Stimulated activated CD4-positive, alpha-beta T cell treated with anti-CD3 and anti-CD28 coated beads, Interleukin-1b, Interleukin-23, amount 100 ng/mL, for 4 hours (primary cell): ENCODE measurements around the gene LRRC37A2.
A peak's percentile ranks its signal among the peaks of the same experiment; 100 is the strongest.
"Not testable (repeated sequence)": the region's sequence is repeated elsewhere in the genome, so short reads cannot be mapped to it uniquely, and the experiment has no call there.

Experiments
- DNase-seq, 2 donors: peaks; one replicate each; pipeline ENCODE4 v3.0.0-alpha.2; 2020; ENCODE audit warnings: low read depth in 2 of 2

LRRC37A2 gene

DNA sequence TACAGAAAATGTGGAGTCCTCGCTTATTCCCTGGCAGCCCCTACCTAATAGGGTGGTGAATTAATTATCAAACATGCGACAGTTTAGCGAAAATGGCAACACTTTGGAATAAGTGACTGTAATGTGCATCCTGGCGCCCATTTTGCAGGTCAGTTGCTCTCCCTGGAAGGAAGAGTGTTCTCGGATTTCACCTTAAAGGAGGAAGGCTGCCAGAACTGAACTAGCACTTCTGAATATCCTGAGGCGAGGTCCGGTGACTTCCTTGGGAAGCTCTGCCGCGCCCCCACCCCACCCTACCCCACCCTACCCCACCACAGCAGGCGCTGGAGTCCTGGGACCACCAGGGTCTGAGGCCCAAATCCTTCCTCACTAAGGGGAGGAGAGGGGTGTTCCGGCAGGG, at the start of gene LRRC37A2:
Gene LRRC37A2, plus strand, starts transcription at position 301 of the 400 bp plus-strand sequence. CDS start 245 bp downstream, outside the sequence.
- DNase-seq = not testable (repeated sequence)

DNA sequence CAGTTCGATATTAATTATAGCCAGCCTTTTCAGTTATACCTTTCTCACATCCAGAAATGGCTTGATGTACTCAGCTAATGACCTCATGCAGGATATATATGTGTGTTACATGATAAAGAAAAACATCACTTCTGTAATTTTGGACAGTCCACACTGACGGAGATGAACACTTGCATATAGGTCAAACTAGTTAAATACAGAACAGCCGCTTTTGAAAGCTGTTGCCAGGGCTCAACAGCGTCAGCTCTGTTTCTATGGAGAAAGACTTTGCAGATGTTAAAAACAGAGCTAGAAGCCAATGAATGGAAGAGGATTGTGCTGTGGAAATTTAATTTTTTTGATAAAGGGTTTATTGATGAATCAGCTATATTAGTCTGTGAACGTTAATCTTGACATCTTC, 44.6 kb upstream of the LRRC37A2 start:
- DNase-seq = not testable (repeated sequence)

DNA sequence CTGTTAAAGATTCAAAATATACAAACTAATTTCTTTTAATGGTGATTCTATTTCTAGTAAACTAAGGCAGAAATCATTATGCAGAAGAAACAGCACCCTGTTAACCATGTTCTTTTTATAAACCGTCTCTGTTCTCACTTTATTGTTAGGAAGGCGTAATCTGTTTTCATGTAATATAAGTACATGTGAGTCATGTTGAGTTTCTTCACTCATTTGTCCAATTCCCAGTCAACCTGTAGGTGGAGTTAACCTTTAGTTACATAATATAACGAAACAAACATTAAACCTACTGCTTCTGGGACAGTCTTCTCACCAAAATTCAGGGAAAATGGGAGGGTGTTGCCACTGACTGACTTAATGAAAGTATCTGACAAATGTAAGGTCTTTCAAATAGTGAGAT, 37.8 kb upstream of the LRRC37A2 start:
- DNase-seq = not testable (repeated sequence)

DNA sequence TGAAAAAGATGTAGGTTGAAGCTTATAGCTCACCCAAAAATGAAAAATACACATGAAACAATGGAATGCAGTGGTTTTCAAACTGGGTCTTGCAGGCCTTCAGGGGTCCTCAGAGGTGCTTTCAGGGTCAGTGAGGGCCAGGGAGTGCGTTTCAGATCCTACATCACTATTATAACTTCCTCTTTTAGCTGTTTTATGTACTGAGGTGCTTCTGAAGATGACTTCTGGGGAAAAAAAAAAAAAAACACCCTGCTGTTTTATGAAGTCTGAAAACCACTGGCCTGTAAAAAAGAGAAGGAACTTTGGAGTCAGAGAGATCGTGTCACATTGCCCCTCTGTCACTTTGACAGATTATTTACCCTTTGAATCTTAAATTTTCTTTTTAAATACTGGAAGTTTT, 36.7 kb upstream of the LRRC37A2 start:
- DNase-seq = not testable (repeated sequence)

DNA sequence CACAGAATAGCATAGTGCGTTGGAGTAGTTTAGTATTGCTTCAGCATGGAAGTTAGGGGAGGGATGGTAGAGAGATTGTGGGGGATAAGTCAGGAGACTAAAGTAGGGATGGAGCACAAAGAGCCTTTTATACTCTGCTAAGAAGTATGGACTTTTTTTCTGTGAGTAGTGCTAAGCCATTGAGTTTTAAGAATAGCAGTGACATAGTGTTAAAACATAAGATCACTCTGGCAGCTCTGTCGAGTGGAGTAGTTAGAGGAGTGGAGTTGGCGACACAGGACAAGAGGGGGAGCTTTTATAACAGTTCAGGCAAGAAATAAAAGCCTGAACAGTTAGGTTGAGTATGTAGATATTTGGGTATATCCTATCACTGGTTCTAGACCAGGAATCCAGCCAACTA, 33.4 kb upstream of the LRRC37A2 start:
- not testable (repeated sequence) for DNase-seq

DNA sequence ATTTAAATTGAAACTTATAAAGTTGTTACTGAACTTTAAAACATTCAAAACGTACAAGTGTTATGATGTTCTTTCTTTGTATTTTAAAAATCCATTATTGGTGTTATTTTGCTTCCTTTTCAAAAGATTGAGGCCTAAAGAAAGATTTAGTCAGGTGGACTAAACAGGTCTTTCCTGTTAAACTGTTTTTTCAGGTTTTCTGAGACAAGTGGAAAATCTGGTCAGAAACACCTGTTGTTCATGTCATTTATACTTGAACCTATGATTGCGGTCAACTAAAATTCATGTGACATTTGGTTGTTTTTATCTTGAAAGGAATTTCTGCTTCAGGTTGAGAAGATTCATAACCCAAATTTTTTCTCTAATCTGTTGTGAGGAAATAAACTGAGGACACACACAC, 31.0 kb upstream of the LRRC37A2 start:
- not testable (repeated sequence) for DNase-seq

DNA sequence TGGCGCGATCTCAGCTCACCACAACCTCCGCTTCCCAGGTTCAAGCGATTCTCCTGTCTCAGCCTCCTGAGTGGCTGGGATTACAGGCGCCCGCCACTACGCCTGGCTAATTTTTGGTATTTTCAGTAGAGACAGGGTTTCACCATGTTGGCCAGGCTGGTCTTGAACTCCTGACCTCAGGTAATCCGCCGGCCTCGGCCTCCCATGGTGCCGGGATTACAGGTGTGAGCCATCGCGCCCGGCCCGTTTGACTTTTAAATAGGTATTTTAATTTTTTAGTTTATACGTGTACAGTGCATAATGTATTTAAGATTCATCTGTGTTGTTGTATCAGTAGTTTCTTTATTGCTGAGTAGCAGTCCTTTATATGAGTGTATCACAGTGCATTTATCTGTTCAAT, 20.2 kb upstream of the LRRC37A2 start:
- DNase-seq = not testable (repeated sequence)

DNA sequence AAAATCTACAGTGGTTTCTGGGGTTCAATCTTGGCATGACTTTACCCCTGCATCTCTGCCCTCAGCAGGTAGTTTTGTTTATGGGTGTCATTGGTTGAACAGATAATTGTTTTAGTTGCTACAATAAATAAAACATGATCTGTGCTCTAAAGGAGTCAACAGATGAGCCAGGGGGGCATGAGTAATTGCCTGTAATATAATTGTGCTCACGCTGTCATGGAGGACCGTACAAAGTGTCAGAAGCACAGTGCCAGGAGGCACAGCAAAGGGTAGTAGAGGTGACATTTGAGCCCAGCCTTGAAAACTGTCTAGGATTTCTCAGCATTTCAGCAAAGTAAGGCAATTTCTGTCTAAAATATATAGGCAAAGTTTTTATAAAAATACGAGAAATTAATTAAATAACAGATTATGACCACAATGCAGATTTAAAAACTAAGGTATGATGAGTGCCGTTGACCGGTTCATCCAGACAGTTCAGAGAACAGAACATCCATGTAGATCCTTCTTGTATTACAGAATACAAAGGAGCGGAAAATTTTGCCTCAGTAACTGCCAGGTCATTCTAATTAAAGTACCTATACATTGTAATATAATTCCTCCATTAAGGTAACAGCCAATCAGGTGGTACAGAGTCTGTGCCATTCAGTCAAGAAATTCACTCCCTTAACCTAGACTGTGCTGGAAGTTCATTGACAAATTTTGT, 12.7 kb upstream of the LRRC37A2 start:
- not testable (repeated sequence) for DNase-seq

DNA sequence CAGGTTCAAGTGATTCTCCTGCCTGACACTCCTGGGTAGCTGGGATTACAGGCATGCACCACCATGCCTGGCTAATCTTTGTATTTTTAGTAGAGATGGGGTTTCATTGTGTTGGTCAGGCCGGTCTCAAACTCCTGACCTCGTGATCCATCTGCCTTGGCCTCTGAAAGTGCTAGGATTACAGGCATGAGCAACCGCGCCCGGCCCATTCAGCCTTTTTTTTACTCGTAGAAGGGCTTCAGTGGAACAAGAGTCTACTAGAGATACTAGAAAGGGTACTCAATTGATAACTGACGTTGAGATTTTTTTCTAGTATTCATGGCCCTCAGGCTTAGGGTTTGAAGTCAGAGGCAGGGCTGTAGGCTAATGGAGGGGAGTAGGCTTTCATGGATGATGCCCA, 6.4 kb upstream of the LRRC37A2 start:
- DNase-seq = not testable (repeated sequence)

DNA sequence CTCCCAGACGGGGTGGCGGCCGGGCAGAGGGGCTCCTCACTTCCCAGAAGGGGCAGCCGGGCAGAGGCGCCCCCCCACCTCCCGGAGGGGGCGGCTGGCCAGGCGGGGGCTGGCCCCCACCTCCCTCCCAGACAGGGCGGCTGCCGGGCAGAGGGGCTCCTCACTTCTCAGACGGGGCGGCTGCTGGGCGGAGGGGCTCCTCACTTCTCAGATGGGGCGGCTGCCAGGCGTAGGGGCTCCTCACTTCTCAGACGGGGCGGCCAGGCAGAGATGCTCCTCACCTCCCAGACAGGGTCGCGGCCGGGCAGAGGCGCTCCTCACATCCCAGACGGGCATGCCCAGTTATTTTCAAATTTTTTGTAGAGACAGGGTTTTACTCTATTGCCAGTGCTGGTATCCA, 22.4 kb downstream of the LRRC37A2 start:
- DNase-seq = not testable (repeated sequence)

DNA sequence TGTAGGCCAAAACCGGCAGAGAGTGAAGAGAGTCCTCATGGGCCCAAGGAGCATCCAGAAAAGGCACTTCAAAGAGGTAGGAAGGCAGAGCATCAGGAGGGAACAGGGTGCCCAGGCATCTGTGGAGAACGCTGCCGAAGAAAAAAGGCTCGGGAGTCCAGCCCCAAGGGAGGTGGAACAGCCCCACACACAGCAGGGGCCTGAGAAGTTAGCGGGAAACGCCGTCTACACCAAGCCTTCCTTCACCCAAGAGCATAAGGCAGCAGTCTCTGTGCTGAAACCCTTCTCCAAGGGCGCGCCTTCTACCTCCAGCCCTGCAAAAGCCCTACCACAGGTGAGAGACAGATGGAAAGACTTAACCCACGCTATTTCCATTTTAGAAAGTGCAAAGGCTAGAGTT, 36.3 kb downstream of the LRRC37A2 start:
- DNase-seq = not testable (repeated sequence)

DNA sequence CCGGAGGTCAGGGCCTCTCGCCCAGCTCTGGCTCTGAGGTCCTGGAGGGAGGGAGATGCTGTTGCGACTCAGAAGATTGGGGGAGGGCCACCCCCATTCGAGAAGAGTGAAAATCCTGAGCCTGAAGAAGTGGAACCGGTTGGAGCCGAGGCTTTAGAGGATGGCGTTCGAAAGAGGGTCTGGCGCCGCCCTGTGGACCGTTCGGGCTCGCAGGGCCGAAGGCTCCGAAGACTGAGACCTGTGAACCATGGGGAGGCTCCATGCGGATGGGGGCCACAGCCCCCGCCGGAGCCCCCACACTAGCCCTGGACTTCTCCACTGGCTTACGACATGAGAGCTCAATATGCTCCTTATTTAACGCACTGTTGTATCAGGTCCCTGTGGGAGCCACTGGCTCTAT, 46.9 kb downstream of the LRRC37A2 start:
- not testable (repeated sequence) for DNase-seq

DNA sequence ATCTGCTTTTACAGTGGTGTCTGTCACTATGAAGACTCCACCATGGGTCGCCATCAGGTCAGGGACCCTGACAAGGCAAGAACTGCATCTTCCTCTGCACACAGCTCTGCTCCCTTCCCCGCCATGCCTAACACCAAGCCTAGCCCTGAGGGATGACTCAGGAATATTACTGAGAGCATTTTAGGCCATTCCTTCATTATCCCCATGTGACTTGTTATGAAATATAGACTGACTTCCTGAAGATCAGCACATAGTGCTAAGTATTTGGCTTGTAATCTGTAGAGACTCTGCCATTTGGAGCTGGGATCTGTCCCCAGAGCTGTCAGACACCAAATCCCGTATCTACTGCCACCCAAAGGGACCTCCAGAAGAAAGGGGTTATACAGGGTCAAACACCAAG, 47.8 kb downstream of the LRRC37A2 start:
- not testable (repeated sequence) for DNase-seq

DNA sequence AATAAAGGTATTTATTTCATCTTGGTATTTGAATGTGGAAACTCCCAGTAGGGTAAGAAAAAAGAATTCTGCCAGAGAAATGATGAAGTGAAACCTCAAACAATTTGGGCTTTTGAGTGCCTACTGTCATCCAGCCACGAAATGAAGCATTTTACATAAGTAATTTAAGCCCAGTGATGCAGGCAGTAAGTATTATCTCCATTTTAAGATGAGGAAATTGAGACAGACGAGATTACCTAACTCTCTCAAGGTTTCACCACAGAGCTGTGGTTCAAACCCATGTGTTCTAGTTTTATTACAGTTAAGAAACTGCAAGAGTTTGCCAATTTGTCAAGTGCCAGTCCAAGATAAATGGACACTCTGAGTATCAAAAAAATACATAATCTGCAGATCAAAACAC, 54.0 kb downstream of the LRRC37A2 start:
- not testable (repeated sequence) for DNase-seq

DNA sequence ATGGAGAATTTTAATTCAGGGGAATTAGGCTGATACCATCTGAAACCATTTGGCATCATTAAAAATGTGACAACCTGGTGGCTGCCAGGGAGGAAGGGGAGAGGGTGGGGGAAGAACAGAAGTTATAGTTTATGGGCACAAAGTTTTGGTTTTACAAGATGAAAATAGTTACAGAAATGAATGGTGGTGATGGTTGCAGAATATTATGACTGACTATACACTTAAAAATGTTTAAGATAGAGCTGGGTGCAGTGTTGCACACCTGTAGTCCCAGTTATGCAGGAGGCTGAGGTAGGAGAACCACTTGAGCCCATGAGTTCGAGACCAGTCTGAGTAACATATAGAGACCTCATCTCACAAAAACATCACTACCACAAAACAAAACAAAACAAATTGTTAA, 54.7 kb downstream of the LRRC37A2 start:
- DNase-seq = not testable (repeated sequence)

DNA sequence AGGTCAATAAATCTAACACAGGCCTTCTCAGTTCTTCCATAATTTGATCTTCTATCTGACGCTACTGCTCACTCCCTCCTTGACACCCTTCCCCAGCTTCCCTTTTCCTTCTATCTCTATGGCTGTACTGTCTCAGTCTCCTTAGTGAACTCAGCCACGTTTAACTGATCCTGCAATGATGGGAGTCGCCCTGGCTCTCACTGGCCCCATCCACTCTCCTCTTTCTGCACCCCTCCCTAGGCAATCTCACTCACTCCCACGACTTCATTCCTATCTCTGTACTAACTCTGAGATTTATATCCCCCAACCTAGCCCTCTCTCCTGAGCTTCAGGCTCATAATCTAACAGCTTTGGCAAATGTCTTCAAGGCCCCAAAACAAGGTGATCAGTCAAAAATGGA, 59.5 kb downstream of the LRRC37A2 start:
- DNase-seq = not testable (repeated sequence)

DNA sequence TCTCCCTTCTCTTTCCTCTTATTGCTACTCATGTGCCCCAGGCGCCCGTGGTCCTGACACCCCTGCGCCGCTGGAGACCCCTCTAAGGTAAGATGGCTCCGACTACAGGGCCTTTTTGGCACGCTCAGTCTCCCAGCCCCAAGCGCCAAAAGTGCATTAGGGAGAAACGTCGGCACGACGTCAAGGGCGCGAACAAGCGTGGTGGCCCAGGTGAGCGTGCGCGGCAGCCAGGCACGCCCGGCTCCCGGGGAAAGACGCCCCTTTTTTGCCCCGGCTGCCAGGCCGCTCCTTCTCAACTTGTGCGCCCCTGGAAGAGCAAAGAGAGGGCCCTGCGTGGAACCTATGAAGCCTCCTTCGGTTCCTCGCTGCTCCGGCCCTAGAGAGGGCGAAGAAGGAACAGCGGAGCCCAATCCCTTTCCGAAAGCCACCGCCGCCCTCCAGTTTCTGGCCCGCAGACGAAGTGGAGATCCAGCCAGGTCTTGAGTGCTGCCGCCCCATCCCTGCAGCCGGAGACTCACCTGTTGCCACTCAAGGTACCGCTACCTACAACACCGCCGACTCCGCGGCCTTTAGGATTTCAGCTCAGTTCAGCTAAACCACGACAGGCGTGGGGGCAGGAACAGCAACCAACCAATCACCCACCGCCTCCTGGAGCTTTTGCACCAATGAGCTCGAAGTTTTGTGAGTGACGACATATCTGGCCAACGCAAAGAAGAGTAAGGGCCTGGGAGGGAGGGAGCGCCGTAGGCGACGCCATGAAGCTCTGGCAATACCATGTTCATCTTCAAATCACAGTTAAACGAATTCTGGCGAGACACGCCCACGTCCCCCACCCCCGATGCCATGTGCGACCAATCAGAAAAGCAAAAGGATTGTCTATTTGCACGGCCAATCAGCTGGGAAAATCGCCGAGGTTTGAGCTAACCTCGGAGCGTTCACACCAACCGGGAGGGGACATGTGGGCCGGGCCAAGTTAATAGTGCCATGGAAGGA, 67.1 kb downstream of the LRRC37A2 start, which contains the start of gene ARL17A:
Gene ARL17A, minus strand, starts transcription at position 609 of the 993 bp plus-strand sequence. CDS start 3,369 bp downstream, outside the sequence.
- DNase-seq = peak; percentile 43 to 48

DNA sequence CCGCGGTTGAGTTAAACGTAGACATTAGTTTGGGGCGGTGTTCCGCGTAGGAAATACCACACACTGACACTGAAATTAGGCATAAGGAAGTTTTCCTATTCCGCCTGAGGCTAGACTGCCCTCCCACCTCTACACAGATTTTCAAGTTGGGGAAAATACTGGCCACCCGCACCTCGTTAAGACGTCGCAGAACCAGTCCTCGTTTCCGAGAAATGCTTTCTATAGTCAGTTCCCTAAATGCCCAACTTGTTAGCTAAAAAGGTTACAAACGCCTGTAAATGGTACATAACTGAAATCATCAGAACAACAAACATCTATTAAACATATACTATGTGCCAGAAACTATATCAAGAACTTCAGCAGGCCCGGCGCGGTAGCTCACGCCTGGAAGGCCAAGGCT, 67.8 kb downstream of the LRRC37A2 start:
- DNase-seq = not testable (repeated sequence)

DNA sequence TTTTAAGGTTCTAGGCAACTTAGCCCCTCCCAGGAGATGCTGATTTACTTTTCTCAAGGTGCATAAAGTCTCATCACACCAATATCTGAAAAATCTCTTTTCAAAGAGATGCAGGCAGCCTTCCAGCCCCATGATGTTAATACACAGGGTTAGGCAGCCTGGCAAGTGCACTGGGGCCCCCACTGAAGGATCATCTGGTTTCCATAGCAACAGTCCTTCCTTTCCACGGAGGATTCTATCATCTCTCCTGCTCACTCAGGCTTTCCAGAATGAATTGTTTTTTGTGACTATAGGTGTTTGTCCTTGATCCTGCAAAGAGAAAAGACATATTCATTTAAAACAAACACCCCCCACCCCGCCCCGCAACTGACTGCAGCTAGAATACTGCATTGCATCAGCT, 73.2 kb downstream of the LRRC37A2 start:
- not testable (repeated sequence) for DNase-seq

DNA sequence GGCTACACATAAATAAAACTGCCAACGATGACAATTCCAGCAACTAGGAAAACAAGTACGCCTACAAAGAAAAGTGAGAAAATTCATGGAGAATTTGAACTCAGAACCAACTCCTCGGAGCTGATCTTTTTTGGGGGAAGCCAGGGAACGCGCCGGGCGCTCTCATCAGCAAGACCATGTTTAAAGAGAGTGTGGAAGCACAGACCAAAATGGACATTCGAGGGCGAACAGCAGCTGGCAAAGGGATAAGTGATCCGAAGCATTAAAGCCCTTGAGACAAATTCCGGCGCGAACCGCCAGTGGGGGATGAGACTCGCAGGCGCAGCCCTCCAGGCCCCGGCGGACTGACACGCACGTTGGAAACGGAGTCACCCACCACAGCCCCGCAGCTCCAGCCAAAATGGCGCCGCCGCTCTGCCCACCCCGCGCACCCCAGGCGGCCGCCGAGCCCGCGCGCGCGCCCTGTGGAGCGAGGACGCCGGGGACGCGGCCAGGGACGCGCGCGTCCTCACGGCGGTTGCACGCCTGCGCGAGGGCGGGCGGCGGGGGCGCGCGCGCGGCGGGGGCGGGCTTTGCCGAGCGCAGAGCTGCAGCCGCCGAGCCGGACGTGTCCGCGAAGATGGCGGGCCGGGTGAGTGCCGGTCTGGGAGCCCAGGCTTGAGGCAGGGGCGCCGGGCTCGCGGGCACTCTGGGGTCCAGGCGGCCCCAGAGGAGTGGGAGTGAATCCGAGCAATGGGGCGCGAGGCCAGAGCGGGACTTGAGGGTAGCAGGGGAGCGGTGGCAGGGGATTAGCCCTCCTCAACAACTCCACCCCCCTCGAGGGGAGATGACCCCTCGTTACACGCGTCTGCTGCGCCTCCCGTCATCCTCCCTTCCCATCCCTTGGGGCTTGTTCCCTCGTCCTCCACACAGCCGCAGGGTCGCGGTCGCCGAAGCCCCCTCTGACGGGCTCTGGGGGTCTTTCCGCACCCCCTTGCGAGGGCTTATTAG, 78.2 kb downstream of the LRRC37A2 start, which contains the start of gene NSF:
Gene NSF, plus strand, starts transcription at position 513 of the 990 bp plus-strand sequence. Its CDS starts 107 bp downstream, at position 620.
- not testable (repeated sequence) for DNase-seq

DNA sequence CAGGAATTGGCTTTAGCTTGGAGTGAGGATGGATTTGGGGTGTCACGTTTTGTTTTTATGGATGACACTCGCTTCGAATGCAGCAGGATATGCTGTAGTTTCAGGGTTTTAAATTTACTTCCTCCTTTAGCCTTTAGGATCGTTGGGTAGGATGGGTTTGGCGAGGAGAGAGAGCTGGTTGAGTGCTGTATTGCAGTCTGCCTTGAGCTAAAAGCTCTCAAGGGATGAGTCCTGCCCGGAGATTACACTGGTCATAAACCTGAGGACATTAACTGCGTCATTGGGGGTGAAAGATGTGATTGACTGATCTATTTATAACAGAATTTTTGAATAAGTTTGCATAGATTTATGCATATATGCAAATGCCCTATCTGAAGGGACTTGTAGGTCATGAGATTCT, 79.1 kb downstream of the LRRC37A2 start:
- DNase-seq = not testable (repeated sequence)
